Panc1 (cell line): ENCODE data around the gene SPATA1. TPM values are rescaled to one million over a fixed set of nuclear protein-coding genes. Genes with fewer than 3 reads are reported as not detected.

Experiments used
- ATAC-seq: fragments of 200-7000 bp; cut with Tn5 transposase; 2 replicates; pipeline ENCODE4 v1.9.1; 2020; ENCODE audit warnings: mild to moderate bottlenecking, moderate library complexity
- BruUV-seq: library from RNA; stranded (reverse); fragments of 400-500 nt; replicated peaks from 2 replicates; lab custom pipeline; 2021; lab: Mats Ljungman, UMichigan
- CTCF ChIA-PET: fragments of 300-600 bp; sonication (Branson Sonifier 250); formaldehyde crosslinking; loops from one replicate; lab custom pipeline; 2022; ENCODE audit warnings: antibody characterized with exemption; lab: Charles Lee
- POLR2A ChIA-PET: fragments of 300-600 bp; sonication (Branson Sonifier 250); formaldehyde crosslinking; loops from one replicate; lab custom pipeline; 2022; ENCODE audit warnings: antibody characterized with exemption; lab: Charles Lee
- DNase-seq: peaks from one replicate; pipeline ENCODE4 v3.0.0-alpha.2; 2010; ENCODE audit warnings: low read depth, low spot score
- H3K27ac ChIP-seq: 2 replicates; pipeline ENCODE4 v1.5.1; 2011; ENCODE audit warnings: mild to moderate bottlenecking, low read length, inconsistent platforms
- H3K27me3 ChIP-seq: fragments of 200-500 bp; sonication (Bioruptor generic); 2 replicates; pipeline ENCODE4 v1.6.0; 2014; ENCODE audit warnings: low read length, inconsistent platforms; ENCODE audit not compliant: control insufficient read depth, insufficient read depth
- H3K36me3 ChIP-seq: fragments of 200-500 bp; sonication (Bioruptor generic); 2 replicates; pipeline ENCODE4 v1.5.1; 2014; ENCODE audit warnings: inconsistent platforms, mild to moderate bottlenecking, low read length, moderate library complexity; ENCODE audit not compliant: control insufficient read depth, insufficient read depth
- H3K4me1 ChIP-seq: 2 replicates; pipeline ENCODE4 v1.5.1; 2011; ENCODE audit warnings: inconsistent platforms, mild to moderate bottlenecking, low read length, moderate library complexity; ENCODE audit not compliant: control insufficient read depth, insufficient read depth
- H3K4me3 ChIP-seq, 2 experiments: 2 replicates each; pipeline ENCODE4 v1.5.1; 2011 to 2012; ENCODE audit warnings: low read depth in 2 of 2, low read length in 2 of 2, mild to moderate bottlenecking in 2 of 2, inconsistent platforms in 1 of 2, moderate library complexity in 1 of 2
- H3K9me3 ChIP-seq: fragments of 200-500 bp; sonication (Bioruptor generic); 2 replicates; pipeline ENCODE4 v1.5.1; 2014; ENCODE audit warnings: low read depth, mild to moderate bottlenecking, inconsistent platforms, low read length, moderate library complexity; ENCODE audit not compliant: control insufficient read depth, insufficient read depth
- POLR2AphosphoS5 ChIP-seq: IDR thresholded peaks from 2 replicates; pipeline ENCODE4 v1.6.1; 2012; ENCODE audit warnings: mild to moderate bottlenecking, low read depth, low read length, moderate library complexity
- SIN3A ChIP-seq: IDR thresholded peaks from 2 replicates; pipeline ENCODE4 v1.6.1; 2012; ENCODE audit warnings: low read depth, mild to moderate bottlenecking, low read length, moderate library complexity, borderline replicate concordance; ENCODE audit not compliant: insufficient read depth
- TCF7L2 ChIP-seq: IDR thresholded peaks from 2 replicates; pipeline ENCODE4 v1.6.1; 2011; ENCODE audit warnings: mild to moderate bottlenecking, low read depth, low read length, inconsistent platforms
- in situ Hi-C: cut with HindIII; loops from 2 replicates; pipeline ENCODE4 v1.10.0; 2016; ENCODE audit warnings: low sequenced_read_pairs, low pct_unique_long_range_greater_than_20kb
- intact Hi-C: fragments of 100-400 bp; cut with micrococcal nuclease; formaldehyde crosslinking; loops from one replicate; pipeline ENCODE4 v1.10.0; 2022; ENCODE audit not compliant: unreplicated experiment
- total RNA-seq: library from RNA; stranded (reverse); gene quantifications from one replicate; pipeline ENCODE4 v1.2.1, GENCODE V29; 2021; ENCODE audit not compliant: unreplicated experiment
- TF ChIP-seq, protein P1 (sequence below): fragments of 450-650 bp; IDR thresholded peaks from 2 replicates; pipeline ENCODE4 v1.5.1; 2017; ENCODE audit warnings: mild to moderate bottlenecking
- TF ChIP-seq, protein P2 (sequence below), 2 experiments: IDR thresholded peaks; 2 replicates each; pipeline ENCODE4 v1.6.1; 2011 to 2012; ENCODE audit warnings: low read depth in 2 of 2, control low read depth in 1 of 2, low read length in 1 of 2, mild to moderate bottlenecking in 1 of 2, moderate library complexity in 1 of 2; ENCODE audit not compliant: insufficient read depth in 1 of 2

Gene SPATA1
- total RNA-seq, 1 experiment from 2014 or later, result 5.0 TPM

DNA sequence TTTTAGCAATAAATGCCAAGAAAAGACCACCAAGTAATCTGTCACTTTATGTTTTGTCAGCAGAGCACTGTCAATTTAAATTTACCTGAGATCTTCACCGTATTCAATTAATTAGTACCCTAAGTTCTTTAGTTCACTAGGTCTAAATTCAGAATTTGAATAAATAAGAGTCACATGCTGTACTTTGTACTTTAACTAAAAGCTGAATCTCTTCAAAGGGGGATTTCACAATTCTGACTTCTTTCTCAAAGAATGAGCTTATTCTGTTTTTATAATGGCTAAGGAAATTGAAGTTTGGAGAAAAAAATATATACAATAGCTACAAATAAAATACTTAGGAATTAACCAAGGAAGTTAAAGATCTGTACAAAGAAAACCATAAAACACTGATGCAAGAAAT is 2.3 kb downstream of the SPATA1 start:
- DNase-seq, result no peak
- no peaks in the 10 kb centered on the region for H3K27me3 ChIP-seq
- H3K9me3 ChIP-seq, result peaks cover 4% of the 10 kb centered on the region; the same call in 1 of the 2 replicates
- ATAC-seq, result no peak
- in situ Hi-C loops, result no loop called here
- H3K4me3 ChIP-seq, result no peak overlapping the region
- peaks cover 3% of the 10 kb centered on the region; the same call in 1 of the 2 replicates for H3K36me3 ChIP-seq
- CTCF ChIA-PET, result no interaction called here
- intact Hi-C loops, result loop anchor here (5.0 kb wide), 1 partner anchor 244 kb away; no protein-coding TSS in a partner anchor
- POLR2A ChIA-PET, result no interaction called here
- H3K27ac ChIP-seq, result no peak overlapping the region; the same call in 1 of the 2 replicates
- no peak for TF ChIP-seq TCF7L2
- TF ChIP-seq, protein P1, sequence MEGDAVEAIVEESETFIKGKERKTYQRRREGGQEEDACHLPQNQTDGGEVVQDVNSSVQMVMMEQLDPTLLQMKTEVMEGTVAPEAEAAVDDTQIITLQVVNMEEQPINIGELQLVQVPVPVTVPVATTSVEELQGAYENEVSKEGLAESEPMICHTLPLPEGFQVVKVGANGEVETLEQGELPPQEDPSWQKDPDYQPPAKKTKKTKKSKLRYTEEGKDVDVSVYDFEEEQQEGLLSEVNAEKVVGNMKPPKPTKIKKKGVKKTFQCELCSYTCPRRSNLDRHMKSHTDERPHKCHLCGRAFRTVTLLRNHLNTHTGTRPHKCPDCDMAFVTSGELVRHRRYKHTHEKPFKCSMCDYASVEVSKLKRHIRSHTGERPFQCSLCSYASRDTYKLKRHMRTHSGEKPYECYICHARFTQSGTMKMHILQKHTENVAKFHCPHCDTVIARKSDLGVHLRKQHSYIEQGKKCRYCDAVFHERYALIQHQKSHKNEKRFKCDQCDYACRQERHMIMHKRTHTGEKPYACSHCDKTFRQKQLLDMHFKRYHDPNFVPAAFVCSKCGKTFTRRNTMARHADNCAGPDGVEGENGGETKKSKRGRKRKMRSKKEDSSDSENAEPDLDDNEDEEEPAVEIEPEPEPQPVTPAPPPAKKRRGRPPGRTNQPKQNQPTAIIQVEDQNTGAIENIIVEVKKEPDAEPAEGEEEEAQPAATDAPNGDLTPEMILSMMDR, result no peak
- TF ChIP-seq, protein P2, sequence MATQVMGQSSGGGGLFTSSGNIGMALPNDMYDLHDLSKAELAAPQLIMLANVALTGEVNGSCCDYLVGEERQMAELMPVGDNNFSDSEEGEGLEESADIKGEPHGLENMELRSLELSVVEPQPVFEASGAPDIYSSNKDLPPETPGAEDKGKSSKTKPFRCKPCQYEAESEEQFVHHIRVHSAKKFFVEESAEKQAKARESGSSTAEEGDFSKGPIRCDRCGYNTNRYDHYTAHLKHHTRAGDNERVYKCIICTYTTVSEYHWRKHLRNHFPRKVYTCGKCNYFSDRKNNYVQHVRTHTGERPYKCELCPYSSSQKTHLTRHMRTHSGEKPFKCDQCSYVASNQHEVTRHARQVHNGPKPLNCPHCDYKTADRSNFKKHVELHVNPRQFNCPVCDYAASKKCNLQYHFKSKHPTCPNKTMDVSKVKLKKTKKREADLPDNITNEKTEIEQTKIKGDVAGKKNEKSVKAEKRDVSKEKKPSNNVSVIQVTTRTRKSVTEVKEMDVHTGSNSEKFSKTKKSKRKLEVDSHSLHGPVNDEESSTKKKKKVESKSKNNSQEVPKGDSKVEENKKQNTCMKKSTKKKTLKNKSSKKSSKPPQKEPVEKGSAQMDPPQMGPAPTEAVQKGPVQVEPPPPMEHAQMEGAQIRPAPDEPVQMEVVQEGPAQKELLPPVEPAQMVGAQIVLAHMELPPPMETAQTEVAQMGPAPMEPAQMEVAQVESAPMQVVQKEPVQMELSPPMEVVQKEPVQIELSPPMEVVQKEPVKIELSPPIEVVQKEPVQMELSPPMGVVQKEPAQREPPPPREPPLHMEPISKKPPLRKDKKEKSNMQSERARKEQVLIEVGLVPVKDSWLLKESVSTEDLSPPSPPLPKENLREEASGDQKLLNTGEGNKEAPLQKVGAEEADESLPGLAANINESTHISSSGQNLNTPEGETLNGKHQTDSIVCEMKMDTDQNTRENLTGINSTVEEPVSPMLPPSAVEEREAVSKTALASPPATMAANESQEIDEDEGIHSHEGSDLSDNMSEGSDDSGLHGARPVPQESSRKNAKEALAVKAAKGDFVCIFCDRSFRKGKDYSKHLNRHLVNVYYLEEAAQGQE (IDR thresholded peaks at IDR 0.05; ENCODE audit: insufficient read depth in 1 of 2, low read depth in 2 of 2, low read length in 1 of 2), result no peak
- no peak for TF ChIP-seq SIN3A
- TF ChIP-seq POLR2AphosphoS5, result no peak
- H3K4me1 ChIP-seq, result peaks cover 15% of the 10 kb centered on the region
- no TSS peak for BruUV-seq

DNA sequence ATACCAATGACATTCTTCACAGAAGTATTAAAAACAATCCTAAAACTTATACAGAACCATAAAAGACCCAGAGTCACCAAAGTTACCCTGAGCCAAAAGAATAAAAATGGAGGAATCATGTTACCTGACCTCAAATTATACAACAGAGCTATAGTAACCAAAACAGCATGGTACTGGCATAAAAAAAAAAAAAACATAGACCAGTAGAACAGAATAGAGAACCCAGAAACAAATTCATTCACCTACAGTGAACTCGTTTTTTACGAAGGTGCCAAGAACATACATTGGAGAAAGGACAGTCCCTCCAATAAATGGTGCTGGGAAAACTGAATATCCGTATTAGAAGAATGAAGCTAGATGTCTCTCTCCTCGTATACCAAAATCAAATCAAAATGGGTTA is 2.8 kb downstream of the SPATA1 start:
- H3K9me3 ChIP-seq, result peaks cover 4% of the 10 kb centered on the region; the same call in 1 of the 2 replicates
- peaks cover 3% of the 10 kb centered on the region; the same call in 1 of the 2 replicates for H3K36me3 ChIP-seq
- no peaks in the 10 kb centered on the region for H3K27me3 ChIP-seq
- CTCF ChIA-PET, result no interaction called here
- intact Hi-C loops (loop anchor here (5.0 kb wide), 1 partner anchor 243 kb away; no protein-coding TSS in a partner anchor), in situ Hi-C loops (no loop called here)
- H3K27ac ChIP-seq, result no peak overlapping the region
- no peak for TF ChIP-seq SIN3A
- TF ChIP-seq, protein P1, result no peak
- no peak for TF ChIP-seq POLR2AphosphoS5
- no TSS peak for BruUV-seq
- H3K4me3 ChIP-seq, result no peak overlapping the region
- ATAC-seq, result no peak
- no peak for DNase-seq
- POLR2A ChIA-PET, result no interaction called here
- peaks cover 10% of the 10 kb centered on the region for H3K4me1 ChIP-seq
